ENCODE measurements around the gene PLEKHG5.
"Not testable (repeated sequence)": the region's sequence is repeated elsewhere in the genome, so short reads cannot be mapped to it uniquely, and the experiment has no call there.

Gene PLEKHG5

DNA sequence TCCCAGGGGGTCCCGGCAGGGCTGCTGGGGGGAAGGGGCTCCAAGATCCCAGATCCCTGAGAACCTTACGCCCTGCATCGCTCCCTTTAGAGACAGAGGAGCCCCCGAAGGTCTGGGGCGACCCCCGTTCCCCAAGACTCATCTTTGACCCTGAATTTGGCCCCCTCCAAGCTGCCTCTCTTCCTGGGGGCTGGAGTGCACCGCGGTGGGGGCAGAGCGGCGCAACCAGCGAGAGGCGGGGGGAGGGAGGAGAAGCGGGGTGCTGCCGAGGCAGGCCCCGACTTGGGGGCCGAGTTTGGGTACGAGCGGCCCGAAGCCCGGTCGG is 5.4 kb upstream of the PLEKHG5 start:
- no peak for DNase-seq (ENCODE audit: low spot score)

DNA sequence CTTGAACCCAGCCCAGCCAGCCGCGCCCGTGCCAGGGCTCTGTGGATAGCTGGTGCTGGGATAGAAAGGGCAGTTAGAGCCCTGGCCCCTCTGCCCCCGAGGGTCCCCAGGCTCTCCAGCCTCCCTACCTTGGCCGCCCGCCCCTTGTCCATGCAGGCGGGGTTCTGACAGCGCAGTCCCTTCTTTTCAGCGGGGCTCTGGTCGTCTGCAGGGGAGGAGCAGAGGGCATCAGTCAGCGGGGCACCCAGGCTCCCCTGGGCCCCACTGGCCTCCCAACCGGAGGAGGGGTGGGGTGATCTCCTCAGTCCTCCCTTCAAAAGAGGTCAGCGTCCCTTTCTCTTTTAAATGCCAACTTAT is 4.9 kb upstream of the PLEKHG5 start:
- no peak for DNase-seq (ENCODE audit: low spot score)

DNA sequence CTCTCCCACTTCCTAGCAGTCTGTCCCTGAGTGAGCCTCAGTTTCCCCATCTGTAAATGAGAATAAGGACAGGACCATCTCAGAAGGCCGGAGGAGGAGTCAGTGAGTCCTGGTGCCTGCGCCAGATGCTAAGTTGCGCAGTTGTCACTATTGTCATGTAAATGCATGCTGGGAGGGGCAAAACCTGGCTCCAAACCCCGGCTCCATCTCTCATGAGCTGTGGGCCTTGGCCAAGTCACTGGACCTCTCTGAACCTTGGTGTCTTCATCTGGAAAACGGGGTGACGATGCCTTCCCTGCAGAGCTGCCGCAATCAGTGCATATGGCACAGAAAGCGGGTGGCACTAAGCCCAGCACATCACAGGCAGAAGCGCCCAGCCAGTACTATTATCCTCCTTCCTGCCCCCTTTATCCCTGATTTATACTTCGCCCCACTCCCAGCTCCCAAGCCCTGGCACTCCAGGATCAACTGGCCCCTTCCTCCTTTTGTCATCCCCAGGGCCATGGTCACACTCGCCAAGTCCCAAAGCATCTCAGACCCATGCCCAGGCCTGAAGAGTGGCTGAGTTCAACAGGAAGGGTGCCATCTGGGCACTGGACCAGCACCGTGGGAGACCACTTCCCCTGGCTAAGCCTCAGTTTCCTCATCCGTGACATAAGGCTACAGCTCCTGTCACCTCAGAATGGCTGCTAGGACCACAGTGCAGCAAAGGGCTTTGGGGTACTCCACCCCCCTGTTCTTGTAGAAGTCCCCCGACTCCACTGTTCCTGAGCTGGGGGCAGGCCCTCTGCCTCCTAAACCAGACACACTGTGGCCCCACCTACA is 4.3 kb upstream of the PLEKHG5 start:
- DNase-seq (ENCODE audit: low spot score), result no peak

DNA sequence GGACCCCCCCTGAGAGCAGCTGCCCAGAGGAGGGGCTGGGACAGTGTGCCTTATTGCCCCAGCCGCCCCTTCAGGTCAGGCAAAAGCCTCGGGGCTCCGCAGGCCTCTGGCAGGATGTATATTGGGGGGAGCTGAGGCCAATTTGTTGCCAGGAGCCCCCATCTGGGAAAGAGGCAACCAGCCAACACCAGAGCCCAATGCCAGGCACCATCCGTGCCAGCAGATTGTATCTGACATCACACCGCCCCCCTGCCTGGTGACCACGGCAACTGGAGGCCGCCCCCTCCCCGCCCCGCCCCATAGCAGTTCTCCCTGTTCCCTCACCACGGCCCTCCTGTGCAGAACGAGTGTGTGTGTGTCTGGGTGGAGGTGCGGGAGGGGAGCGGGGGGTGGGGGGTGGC is 3.6 kb upstream of the PLEKHG5 start:
- DNase-seq (ENCODE audit: low spot score), result no peak

DNA sequence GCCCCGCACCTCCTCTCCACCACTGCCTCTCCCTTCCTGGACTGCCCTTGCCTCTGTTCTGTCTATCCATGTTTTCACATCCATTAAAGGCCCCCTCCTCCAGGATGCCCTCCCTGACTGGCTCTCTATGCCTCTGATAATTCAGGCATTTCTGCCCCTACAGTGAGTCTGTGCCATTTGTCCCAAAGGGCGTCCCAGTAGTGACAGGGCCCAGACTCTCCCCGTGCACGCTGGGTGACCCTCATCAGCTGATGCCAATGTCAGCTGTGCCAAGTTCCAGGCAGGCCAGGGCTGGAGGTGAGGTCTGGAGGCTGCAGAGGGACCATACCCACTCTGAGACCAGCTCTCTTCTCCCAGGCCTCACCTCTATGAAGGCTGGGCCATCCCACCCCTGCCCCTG is 3.2 kb upstream of the PLEKHG5 start:
- DNase-seq (ENCODE audit: low spot score), result no peak

DNA sequence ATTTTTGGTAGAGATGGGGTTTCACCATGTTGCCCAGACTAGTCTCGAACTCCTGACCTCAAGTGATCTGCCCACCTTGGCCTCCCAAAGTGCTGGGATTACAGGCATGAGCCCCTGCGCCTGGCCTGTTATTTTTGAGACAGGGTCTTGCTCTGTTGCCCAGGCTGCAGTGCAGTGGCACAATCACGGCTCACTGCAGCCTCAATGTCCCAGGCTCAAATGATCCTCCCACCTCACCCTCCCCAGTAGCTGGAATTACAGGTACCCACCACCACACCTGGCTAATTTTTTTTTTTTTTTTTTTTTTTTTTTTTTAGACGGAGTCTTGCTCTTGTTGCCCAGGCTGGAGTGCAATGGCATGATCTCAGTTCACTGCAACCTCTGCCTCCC is 2.4 kb upstream of the PLEKHG5 start:
- not testable (repeated sequence) for DNase-seq (ENCODE audit: low spot score)

DNA sequence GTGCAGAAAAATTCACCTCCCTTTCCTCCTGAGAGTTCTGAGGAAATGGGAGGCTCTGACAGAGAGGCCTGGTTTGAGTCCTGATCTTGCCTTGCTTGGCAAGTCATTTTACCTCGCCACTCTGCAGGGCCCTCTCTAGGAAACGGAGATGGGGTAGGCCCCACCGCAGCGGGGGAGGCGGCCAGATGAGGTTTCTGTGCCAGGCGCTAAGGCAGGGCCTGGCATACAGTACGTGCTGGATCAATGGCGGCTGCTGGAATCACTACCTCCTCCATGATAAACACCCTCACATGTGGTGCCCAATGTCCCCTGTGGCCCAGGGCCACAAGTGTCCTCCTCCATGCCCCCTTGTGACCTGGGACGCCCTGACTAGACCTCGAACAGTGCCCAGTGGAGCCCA is 499 bp upstream of the PLEKHG5 start:
- DNase-seq (ENCODE audit: low spot score), result no peak

DNA sequence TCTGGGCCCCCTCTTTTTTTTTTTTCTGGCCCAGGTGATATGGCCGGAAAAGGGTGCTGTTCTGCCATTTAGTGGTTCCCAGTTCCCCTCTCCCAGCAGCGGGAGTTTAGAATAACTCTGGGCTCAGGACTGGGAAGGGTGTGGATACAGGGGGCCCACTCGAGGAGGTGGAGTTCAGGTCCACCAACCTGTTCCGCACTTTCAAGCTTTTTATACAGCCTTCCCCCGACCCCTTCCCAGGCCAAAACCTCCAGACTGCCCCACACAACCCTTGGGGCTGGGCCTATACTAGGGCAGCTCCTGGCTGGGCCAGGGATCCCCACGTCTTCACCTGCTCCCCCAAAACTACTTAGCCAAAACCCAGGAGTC is 402 bp downstream of the PLEKHG5 start:
- DNase-seq (ENCODE audit: low spot score), result peak; percentile 50

DNA sequence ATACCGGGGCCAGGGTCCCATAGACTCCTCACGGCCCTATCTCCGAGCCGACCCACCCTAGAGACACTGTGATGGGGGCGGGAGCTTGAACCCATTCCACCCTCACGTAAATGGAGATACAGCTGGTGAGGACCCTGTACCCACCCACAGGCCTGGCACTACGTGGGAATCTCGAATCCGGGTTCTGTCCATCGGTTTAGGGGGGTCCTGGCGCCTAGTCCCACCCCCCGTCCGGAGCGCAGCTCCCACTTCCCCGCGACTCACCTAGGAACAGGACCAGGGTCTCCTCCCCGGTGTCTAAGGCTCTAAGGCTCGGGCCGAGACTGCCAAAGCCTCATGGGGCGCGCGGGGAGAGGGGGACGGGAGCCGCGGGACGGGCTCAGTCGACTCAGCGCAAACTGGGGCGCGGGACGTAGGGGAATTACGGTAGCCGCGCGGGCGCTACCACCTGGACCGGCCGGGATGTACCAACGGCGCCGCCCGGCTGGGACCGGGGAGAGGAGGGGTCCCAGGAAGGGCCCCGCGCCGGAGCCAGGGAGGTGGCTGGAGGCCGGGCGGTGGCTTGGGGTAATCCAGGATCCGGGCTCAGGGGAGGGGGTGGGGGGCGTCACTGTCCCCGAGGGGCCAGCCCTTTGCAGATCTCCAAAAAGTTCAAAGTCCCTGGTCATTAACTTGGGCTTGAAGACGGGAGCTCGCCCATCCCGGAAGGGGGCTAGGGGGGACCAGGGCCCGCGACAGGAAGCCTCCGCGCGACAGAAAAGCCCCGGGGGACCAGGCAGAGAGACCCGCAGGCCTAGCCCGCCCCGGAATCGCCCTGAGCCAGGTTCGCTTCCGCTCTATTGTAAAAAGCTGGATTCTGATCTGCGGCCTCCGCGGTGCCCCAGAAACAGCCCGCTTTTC is 1.0 kb downstream of the PLEKHG5 start:
- DNase-seq (ENCODE audit: low spot score), result peak; percentile 82

DNA sequence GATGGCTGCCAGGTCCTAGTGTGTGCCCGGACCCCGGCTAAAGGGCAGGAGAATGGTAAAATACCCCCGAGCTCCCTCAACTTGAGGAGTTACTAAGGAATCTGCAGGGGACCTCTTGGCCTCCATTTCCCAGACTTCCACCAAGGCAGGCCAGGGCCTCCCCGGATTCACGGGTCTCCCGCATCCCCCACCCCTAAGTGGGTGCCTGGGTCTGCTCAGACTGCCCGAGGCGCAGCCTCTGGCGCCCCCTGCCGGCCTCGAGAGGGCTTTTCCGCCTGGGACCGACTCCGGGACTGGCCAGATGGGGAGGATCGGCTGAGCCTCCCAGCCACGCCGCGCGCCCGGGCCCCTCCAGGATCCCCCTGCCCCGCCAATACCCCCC is 1.7 kb downstream of the PLEKHG5 start:
- DNase-seq (ENCODE audit: low spot score), result peak; percentile 83

DNA sequence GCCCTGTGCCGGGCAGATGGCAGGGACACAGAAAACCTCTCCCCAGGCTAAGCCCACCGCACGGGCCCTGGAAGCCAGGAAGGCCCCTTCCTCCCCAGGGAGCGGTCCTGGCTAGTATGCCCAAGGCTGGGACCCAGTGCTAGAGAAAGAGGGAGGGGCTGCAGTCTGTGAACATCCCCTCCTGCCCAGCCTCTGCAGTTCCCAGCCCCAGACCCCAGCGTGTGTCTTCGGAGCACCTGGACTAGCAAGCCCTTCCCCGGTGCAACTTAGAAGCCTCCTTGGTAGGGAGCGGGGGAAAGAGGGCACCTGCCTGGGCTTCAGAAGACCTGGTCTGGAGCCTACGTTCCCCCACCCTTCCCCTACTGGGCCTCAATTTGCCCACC is 2.1 kb downstream of the PLEKHG5 start:
- no peak for DNase-seq (ENCODE audit: low spot score)

DNA sequence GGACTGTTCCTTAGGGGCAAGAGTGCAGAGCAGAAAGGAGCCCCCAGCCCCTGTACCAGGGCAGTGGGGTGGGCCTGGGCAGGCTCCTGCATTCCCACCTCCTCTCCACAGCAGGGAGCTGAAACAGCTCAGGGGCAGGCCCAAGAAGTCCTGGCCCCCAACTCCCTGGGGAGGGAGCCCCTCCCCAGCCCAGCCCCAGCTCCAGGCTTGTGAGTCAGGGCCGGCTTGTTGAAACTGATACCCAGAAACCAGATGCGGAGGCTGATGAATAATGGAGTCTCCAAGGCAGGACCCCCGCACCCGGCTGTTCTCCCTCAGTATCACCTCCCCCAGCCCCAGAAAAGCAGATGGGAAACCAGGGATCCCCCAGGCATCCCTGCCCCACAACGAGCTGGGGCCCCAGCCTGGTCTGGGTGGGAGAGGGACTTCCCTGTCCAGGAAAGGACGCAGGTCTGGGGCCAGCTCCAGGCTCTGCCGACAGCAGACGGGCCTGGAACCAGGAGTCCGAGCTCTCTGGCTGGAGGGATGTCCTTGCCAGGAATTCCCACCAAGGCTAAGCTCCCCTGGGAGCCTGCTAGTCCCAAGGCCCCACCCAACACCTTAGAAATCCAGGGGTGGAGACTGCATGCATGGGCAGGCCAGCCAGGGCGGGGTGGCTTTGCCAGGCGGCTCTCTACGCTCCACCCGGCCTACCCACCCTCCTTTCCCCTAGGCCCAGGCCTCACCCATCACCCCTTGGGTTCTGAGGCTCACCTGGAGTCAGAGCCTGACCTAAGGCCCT is 2.7 kb downstream of the PLEKHG5 start:
- DNase-seq (ENCODE audit: low spot score), result peak; percentile 77

DNA sequence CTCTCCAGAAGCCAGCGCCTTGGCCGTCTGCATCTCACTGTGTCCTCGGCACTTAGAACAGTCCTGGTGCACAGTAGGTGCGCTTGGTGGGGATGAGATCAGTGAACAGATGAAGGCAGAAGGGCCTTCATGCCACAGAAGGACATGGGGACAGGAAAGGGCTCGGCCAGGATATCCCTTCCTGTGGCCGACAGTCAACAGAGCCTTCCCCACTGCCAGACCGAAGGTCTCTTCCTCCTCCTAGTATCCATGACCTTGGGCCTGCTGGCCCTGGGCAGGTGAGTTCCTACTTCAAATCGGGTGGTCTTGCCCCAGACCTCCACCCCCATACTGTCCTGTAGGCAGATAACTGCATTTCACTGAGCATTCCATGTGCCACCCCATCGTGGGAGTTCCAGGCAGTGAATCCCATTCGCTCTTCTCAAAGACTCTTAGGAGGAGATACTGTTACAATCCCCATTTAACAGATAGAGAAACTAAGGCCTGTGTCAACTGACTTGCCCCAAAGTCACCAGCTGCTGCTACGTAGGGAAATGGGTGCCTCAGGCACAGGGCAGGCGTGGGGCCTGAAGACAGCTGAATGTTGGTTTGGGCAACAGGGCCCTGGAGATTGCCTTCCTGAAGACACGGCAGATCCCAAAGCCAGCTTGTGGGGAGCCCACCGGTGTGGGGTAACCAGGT is 3.5 kb downstream of the PLEKHG5 start:
- no peak for DNase-seq (ENCODE audit: low spot score)

DNA sequence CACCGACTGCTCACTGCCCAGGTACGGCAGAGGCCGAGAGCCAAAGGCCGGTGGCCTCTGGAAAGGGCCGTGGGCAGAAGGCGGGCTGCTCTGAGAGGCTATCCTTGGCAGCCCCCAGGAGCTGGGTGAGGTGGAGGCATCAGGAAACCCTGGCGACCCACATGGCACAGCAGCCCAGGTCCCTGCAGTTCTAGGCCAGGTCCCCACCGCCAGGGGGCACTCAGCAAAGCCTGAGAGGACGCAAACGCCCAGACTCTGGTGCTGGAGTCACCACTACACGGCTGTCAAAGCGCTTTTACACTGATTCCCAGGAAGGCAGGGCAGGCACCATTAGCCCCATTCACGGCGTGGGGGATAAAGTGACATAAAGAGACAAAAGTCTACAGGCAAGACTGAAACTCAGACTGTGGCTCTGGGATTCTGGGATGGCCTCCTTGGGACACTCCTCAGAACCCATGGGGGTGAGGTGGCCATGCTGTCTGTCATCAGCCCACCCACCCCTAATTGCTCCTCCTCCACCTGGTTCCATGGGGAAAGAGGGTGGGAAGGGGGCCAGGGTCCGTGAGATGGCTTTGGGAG is 4.9 kb downstream of the PLEKHG5 start:
- peak; percentile 87 for DNase-seq (ENCODE audit: low spot score)

DNA sequence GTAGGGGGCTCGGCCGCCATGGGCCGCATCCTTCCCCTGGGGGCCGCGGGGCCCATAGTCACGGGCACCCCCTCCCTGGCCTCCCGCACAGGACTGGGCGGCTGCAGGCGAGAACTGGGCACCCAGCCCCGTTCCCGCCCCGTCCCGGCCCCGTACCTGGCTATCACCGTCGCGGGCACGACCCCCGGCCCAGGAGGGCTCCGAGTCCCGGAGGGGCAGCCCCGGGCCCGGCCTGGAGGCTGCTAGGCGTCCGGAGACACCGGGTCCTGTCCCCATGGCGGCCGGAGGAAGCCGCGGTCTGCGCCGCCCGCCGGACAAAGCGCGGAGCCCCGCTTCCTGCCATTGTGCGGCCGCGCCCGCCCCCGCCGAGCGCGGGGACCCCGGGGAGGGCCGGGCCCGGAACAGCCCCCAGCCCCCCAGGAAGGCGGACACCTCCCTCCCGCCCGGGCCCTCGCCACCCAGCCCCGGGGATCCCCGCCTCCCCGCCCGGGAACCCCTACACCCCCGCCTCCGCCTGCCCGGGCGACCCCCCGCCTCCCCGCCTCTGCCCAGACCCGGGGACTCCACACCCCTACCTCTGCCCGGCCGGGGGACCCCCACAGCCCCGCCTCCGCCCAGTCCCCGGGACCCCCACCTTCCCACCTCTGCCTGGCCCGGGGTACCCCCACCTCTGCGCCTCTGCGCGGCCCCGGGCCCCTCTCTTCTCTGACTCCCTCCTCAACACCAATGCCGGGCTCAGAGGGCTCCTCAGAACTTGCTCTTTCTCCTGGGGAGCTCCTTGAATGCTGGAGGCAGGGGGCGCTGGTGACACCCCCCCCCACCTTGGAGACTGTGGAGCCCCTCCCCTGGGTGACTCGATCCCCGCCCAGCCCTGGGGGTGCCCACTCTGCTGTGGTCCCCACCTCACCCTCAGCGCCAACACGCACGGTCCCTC is 6.0 kb downstream of the PLEKHG5 start:
- no peak for DNase-seq (ENCODE audit: low spot score)

DNA sequence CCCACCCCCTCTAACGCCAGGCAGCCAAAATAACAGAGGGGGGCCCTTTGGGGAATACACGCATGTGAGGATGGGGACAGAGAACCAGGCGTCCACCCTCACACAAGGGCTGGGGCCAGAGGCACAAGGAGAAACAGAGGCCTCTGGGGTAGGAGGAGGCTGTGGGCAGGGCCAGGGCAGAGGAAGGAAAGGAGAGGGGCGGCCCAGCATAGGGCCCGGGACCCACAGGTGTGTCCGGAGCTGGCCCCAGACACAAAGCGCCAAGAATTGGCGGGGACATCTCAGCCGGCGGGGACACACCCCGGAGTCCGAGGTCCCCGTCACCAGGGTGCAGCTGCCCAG is 6.7 kb downstream of the PLEKHG5 start:
- no peak for DNase-seq (ENCODE audit: low spot score)

DNA sequence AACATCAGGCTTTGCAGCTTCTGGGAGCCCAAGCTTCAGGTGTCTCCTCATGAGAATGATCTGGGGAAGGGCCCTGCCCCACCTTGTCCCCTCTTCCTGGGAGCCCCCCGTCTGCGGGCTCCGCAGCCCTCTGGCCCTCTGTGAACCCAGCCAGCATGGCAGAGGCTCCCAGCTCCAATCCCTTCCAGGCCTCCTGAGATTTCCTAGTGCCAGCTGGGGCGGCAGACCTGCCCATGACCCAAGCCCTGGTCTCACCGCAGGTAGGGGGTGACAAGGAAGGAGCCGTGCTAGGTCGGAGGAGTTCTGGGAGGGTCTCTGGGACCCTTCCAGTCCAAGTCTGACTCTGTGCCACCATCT is 7.7 kb downstream of the PLEKHG5 start:
- DNase-seq (ENCODE audit: low spot score), result no peak

DNA sequence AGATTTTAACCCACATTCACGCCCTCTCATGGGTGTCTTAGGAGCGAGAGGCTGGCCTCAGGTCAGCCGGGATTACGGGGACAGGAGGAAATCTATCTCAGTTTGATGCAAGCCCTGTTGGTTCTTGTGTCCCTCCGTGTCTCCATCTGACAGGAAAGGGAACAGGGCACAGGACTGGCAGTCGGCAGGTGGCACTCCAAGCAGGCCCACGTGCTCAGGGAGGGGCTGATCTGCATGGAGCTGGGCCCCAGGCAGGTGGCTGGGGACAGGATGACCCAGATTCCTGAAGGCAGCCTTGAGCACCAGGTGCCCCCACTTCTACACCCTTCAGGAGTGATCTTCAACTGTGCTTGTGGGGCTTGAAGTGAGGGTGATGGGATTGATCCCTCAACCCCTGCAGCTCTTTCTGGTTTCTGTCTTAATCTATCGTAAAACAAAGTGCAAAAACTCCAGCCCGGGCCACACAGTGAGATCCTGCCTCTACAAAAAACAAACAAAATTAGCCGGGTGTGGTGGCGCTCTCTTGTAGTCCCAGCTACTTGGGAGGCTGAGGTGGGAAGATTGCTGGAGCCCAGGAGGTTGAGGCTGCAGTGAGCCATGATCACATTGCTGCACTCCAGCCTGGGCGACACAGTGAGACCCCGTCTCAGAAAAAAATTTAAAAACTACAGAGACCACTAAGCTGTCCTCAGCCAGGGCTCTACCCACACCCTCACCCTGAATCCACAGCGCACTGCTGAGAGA is 8.3 kb downstream of the PLEKHG5 start:
- no peak for DNase-seq (ENCODE audit: low spot score)

DNA sequence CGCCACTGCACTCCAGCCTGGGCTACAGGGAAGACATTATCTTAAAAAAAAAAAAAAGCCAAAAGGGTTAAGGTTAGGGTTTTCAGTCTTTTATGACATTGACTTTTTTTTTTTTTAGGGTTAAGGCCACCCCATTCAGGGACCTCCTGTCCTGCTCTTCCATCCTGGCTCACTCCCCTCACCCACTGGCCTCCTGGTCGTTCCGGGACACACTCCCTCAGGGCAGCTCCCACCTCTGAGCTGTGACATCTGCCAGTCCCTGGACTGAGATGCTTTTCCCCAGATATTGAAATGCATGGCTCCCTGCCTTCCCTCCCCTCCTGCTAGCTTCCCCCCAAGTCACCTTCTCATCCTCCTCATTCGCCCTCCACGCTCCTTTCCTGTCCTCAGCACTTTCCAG is 9.6 kb downstream of the PLEKHG5 start:
- DNase-seq (ENCODE audit: low spot score), result no peak
